Astrocyte (in vitro differentiated cells and primary cell): ENCODE results near the gene UPF3B. TPM values are rescaled to one million over a fixed set of nuclear protein-coding genes. Genes with fewer than 3 reads are reported as not detected.

Experiments
- DNase-seq: peaks from one replicate; pipeline ENCODE4 v3.0.0-alpha.2; 2010; ENCODE audit warnings: low read depth
- FAIRE-seq: peaks from 2 replicates; lab custom pipeline; 2011; peaks lifted over from hg19 to GRCh38; lab: Jason Lieb, UNC
- H2AFZ ChIP-seq: 2 replicates; pipeline ENCODE4 v1.6.0; 2012; ENCODE audit warnings: low read depth, low read length, inconsistent platforms
- H3K27ac ChIP-seq: 2 replicates; pipeline ENCODE4 v1.5.1; 2011; ENCODE audit warnings: low read depth, low read length, inconsistent platforms
- H3K27me3 ChIP-seq: 2 replicates; pipeline ENCODE4 v1.6.0; 2011; ENCODE audit warnings: low read length, inconsistent platforms; ENCODE audit not compliant: insufficient read depth
- H3K36me3 ChIP-seq: 2 replicates; pipeline ENCODE4 v1.5.1; 2011; ENCODE audit warnings: low read length, inconsistent platforms; ENCODE audit not compliant: insufficient read depth
- H3K4me1 ChIP-seq: 2 replicates; pipeline ENCODE4 v1.5.1; 2011; ENCODE audit warnings: low read length, inconsistent platforms; ENCODE audit not compliant: insufficient read depth
- H3K4me2 ChIP-seq: 2 replicates; pipeline ENCODE4 v1.6.0; 2012; ENCODE audit warnings: low read length, inconsistent platforms
- H3K4me3 ChIP-seq: 2 replicates; pipeline ENCODE4 v1.5.1; 2011; ENCODE audit warnings: low read depth, mild to moderate bottlenecking, low read length, inconsistent platforms; ENCODE audit not compliant: insufficient read depth
- H3K79me2 ChIP-seq: 2 replicates; pipeline ENCODE4 v1.6.0; 2012; ENCODE audit warnings: mild to moderate bottlenecking, low read length, inconsistent platforms; ENCODE audit not compliant: insufficient read depth
- H3K9ac ChIP-seq: 2 replicates; pipeline ENCODE4 v1.6.0; 2012; ENCODE audit warnings: mild to moderate bottlenecking, low read length, inconsistent platforms
- H3K9me3 ChIP-seq: 2 replicates; pipeline ENCODE4 v1.5.1; 2012; ENCODE audit warnings: low read depth, mild to moderate bottlenecking, low read length, inconsistent platforms; ENCODE audit not compliant: insufficient read depth
- H4K20me1 ChIP-seq: 2 replicates; pipeline ENCODE4 v1.6.0; 2012; ENCODE audit warnings: low read length, inconsistent platforms; ENCODE audit not compliant: insufficient read depth
- H3K27ac Mint-ChIP-seq: one replicate; pipeline ENCODE4 v1.8.0; 2021; ENCODE audit warnings: mild to moderate bottlenecking, mixed read lengths; ENCODE audit not compliant: unreplicated experiment
- H3K27me3 Mint-ChIP-seq: one replicate; pipeline ENCODE4 v1.8.0; 2021; ENCODE audit warnings: low read depth, mixed read lengths; ENCODE audit not compliant: unreplicated experiment
- H3K36me3 Mint-ChIP-seq: one replicate; pipeline ENCODE4 v1.8.0; 2021; ENCODE audit warnings: low read depth, mixed read lengths; ENCODE audit not compliant: unreplicated experiment
- H3K4me1 Mint-ChIP-seq: one replicate; pipeline ENCODE4 v1.8.0; 2021; ENCODE audit warnings: low read depth, mixed read lengths; ENCODE audit not compliant: unreplicated experiment
- H3K4me3 Mint-ChIP-seq: one replicate; pipeline ENCODE4 v1.8.0; 2021; ENCODE audit warnings: mild to moderate bottlenecking, moderate library complexity, mixed read lengths; ENCODE audit not compliant: unreplicated experiment
- H3K9me3 Mint-ChIP-seq: one replicate; pipeline ENCODE4 v1.8.0; 2021; ENCODE audit warnings: mild to moderate bottlenecking, mixed read lengths; ENCODE audit not compliant: unreplicated experiment
- CTCF ChIP-seq: IDR thresholded peaks from 2 replicates; pipeline ENCODE4 v1.5.1; 2011; ENCODE audit warnings: low read depth, mild to moderate bottlenecking, inconsistent platforms, low read length, moderate library complexity; ENCODE audit not compliant: insufficient read depth
- EZH2 ChIP-seq: IDR thresholded peaks from 2 replicates; pipeline ENCODE4 v1.6.1; 2012; ENCODE audit warnings: mild to moderate bottlenecking, low read length, inconsistent platforms; ENCODE audit not compliant: insufficient read depth
- total RNA-seq: library from RNA; stranded (reverse); gene quantifications from 2 replicates; pipeline ENCODE4 v1.2.1, GENCODE V29; 2021

UPF3B gene
- total RNA-seq, 1 donor from 2014 or later = 8.8 TPM

GRCh38 chrX:119870626-119871131 lies 17.9 kb upstream of the UPF3B start:
- Mint-ChIP-seq H3K9me3 (no peaks in the 10 kb centered on the region), H3K27me3 (no peaks in the 10 kb centered on the region), H3K4me3 (peak overlapping the region; percentile 98), H3K4me1 (peaks cover 8% of the 10 kb centered on the region), H3K27ac (peak overlapping the region; percentile 97), H3K36me3 (no peaks in the 10 kb centered on the region)
- Histone ChIP-seq H3K4me1 (peaks cover 4% of the 10 kb centered on the region), H4K20me1 (no peaks in the 10 kb centered on the region), H3K27me3 (no peaks in the 10 kb centered on the region), H3K27ac (peak overlapping the region; percentile 89), H3K79me2 (peaks cover 43% of the 10 kb centered on the region), H2AFZ (peak overlapping the region; percentile 76), H3K9ac (peak overlapping the region; percentile 95), H3K4me2 (peak overlapping the region; percentile 90), H3K9me3 (no peaks in the 10 kb centered on the region), H3K4me3 (peak overlapping the region; percentile 80), H3K36me3 (no peaks in the 10 kb centered on the region)
- TF ChIP-seq EZH2 (no peak), CTCF (no peak)
- DNase-seq (no peak), FAIRE-seq (no peak)

- peak overlapping the region; percentile 63 for H3K4me3 ChIP-seq
- no peaks in the 10 kb centered on the region for H3K36me3 ChIP-seq
- H2AFZ ChIP-seq = peak overlapping the region; percentile 69
- DNase-seq (no peak), FAIRE-seq (no peak)
- peak overlapping the region; percentile 93 for H3K4me2 ChIP-seq
- Mint-ChIP-seq H3K4me1 (peaks cover 1% of the 10 kb centered on the region), H3K27ac (no peak overlapping the region), H3K4me3 (peak overlapping the region; percentile 98), H3K36me3 (no peaks in the 10 kb centered on the region), H3K9me3 (no peaks in the 10 kb centered on the region), H3K27me3 (no peaks in the 10 kb centered on the region)
- no peaks in the 10 kb centered on the region for H4K20me1 ChIP-seq
- H3K27ac ChIP-seq = peak overlapping the region; percentile 57
- no peaks in the 10 kb centered on the region for H3K9me3 ChIP-seq
- H3K79me2 ChIP-seq = peaks cover 15% of the 10 kb centered on the region
- H3K27me3 ChIP-seq = no peaks in the 10 kb centered on the region
- no peak for TF ChIP-seq CTCF
- no peak for TF ChIP-seq EZH2
- peak overlapping the region; percentile 81 for H3K9ac ChIP-seq
- H3K4me1 ChIP-seq = no peaks in the 10 kb centered on the region
These were observed 681 bp upstream of the UPF3B start for GRCh38 chrX:119853444-119853843.

GRCh38 chrX:119833905-119834304 lies 18.9 kb downstream of the UPF3B start:
- TF ChIP-seq CTCF (no peak), EZH2 (no peak)
- H3K4me3 Mint-ChIP-seq = no peak overlapping the region
- Histone ChIP-seq H3K4me1 (no peaks in the 10 kb centered on the region), H3K79me2 (no peaks in the 10 kb centered on the region), H3K27ac (no peak overlapping the region), H3K9ac (no peak overlapping the region), H3K27me3 (no peaks in the 10 kb centered on the region), H3K9me3 (no peaks in the 10 kb centered on the region), H3K4me2 (no peak overlapping the region), H4K20me1 (no peaks in the 10 kb centered on the region), H3K4me3 (no peak overlapping the region), H3K36me3 (peaks cover 11% of the 10 kb centered on the region), H2AFZ (no peak overlapping the region)
- FAIRE-seq (no peak), DNase-seq (no peak)
- no peaks in the 10 kb centered on the region for H3K4me1 Mint-ChIP-seq
- no peaks in the 10 kb centered on the region for H3K9me3 Mint-ChIP-seq
- H3K27ac Mint-ChIP-seq = no peak overlapping the region
- peaks cover 7% of the 10 kb centered on the region for H3K36me3 Mint-ChIP-seq
- H3K27me3 Mint-ChIP-seq = no peaks in the 10 kb centered on the region
